Liver (tissue), 9 donors: ENCODE data around the gene THSD4. TPM values are rescaled to one million over a fixed set of nuclear protein-coding genes. Genes with fewer than 3 reads are reported as not detected.

Experiments
- DNase-seq: peaks from one replicate; pipeline ENCODE4 v3.0.0-alpha.2; 2017; ENCODE audit warnings: low spot score
- H3K27ac ChIP-seq, 2 donors: one replicate each; pipeline ENCODE4 v1.7.0; 2013; ENCODE audit warnings: inconsistent platforms in 2 of 2, low read length in 2 of 2, control low read depth in 1 of 2, low read depth in 1 of 2, mild to moderate bottlenecking in 1 of 2
- H3K27me3 ChIP-seq, 4 donors: one replicate each; pipeline versions ENCODE4 v1.6.1 to v1.7.0; 2013; ENCODE audit warnings: low read length in 3 of 4, inconsistent platforms in 1 of 4, mild to moderate bottlenecking in 1 of 4, moderate library complexity in 1 of 4; ENCODE audit not compliant: control insufficient read depth in 4 of 4, insufficient read depth in 4 of 4
- H3K36me3 ChIP-seq, 4 donors: one replicate each; pipeline versions ENCODE4 v1.6.1 to v1.7.0; 2013; ENCODE audit warnings: low read length in 3 of 4, mild to moderate bottlenecking in 3 of 4, low read depth in 1 of 4, moderate library complexity in 1 of 4; ENCODE audit not compliant: control insufficient read depth in 4 of 4, insufficient read depth in 3 of 4
- H3K4me1 ChIP-seq, 4 donors: one replicate each; pipeline versions ENCODE4 v1.6.1 to v1.7.0; 2013; ENCODE audit warnings: low read length in 3 of 4, mild to moderate bottlenecking in 3 of 4, moderate library complexity in 1 of 4; ENCODE audit not compliant: control insufficient read depth in 4 of 4, insufficient read depth in 4 of 4
- H3K4me3 ChIP-seq, 3 donors: one replicate each; pipeline versions ENCODE4 v1.6.1 to v1.7.0; 2013; ENCODE audit warnings: low read length in 3 of 3, control low read depth in 1 of 3, low read depth in 1 of 3, mild to moderate bottlenecking in 1 of 3
- H3K9ac ChIP-seq, 2 donors: one replicate each; pipeline ENCODE4 v1.7.0; 2013; ENCODE audit warnings: low read length in 2 of 2, mild to moderate bottlenecking in 2 of 2, moderate library complexity in 2 of 2, control low read depth in 1 of 2, low read depth in 1 of 2
- H3K9me3 ChIP-seq, 4 donors: one replicate each; pipeline versions ENCODE4 v1.6.1 to v1.7.0; 2013; ENCODE audit warnings: low read length in 3 of 4; ENCODE audit not compliant: control insufficient read depth in 4 of 4
- ATF3 ChIP-seq: IDR thresholded peaks from 2 replicates; pipeline ENCODE4 v1.6.1; 2016; ENCODE audit warnings: antibody characterized with exemption
- CTCF ChIP-seq: fragments of 150-350 bp; IDR thresholded peaks from 2 replicates; pipeline ENCODE4 v1.5.1; 2017; ENCODE audit warnings: improper control_type of control experiment, low read depth, low read length; ENCODE audit not compliant: missing input control
- EGR1 ChIP-seq, 2 donors: IDR thresholded peaks; 2 replicates each; pipeline ENCODE4 v1.6.1; 2016 to 2018; ENCODE audit warnings: antibody characterized with exemption in 2 of 2, low read depth in 2 of 2
- FOXA2 ChIP-seq: IDR thresholded peaks from 2 replicates; pipeline ENCODE4 v1.6.1; 2016; ENCODE audit warnings: antibody characterized with exemption
- GABPA ChIP-seq, 2 donors: IDR thresholded peaks in 1 of 2; conservative IDR thresholded peaks in 1 of 2; 2 replicates each; pipeline ENCODE4 v1.6.1; 2016; ENCODE audit warnings: antibody characterized with exemption in 2 of 2, mild to moderate bottlenecking in 1 of 2, moderate library complexity in 1 of 2
- HNF4A ChIP-seq, 2 donors: conservative IDR thresholded peaks; 2 replicates each; pipeline ENCODE4 v1.6.1; 2016; ENCODE audit warnings: antibody characterized with exemption in 2 of 2, mild to moderate bottlenecking in 2 of 2
- HNF4G ChIP-seq: IDR thresholded peaks from 2 replicates; pipeline ENCODE4 v1.6.1; 2016; ENCODE audit warnings: antibody characterized with exemption
- JUND ChIP-seq, 2 donors: IDR thresholded peaks; 2 replicates each; pipeline ENCODE4 v1.6.1; 2016; ENCODE audit warnings: antibody characterized with exemption in 2 of 2
- MAX ChIP-seq: IDR thresholded peaks from 2 replicates; pipeline ENCODE4 v1.6.1; 2016; ENCODE audit warnings: antibody characterized with exemption
- NR2F2 ChIP-seq: IDR thresholded peaks from 2 replicates; pipeline ENCODE4 v1.6.1; 2016; ENCODE audit warnings: antibody characterized with exemption
- RAD21 ChIP-seq, 2 donors: IDR thresholded peaks; 2 replicates each; pipeline ENCODE4 v1.6.1; 2016; ENCODE audit warnings: antibody characterized with exemption in 2 of 2, mild to moderate bottlenecking in 2 of 2
- REST ChIP-seq: IDR thresholded peaks from 2 replicates; pipeline ENCODE4 v1.6.1; 2016; ENCODE audit warnings: antibody characterized with exemption, mild to moderate bottlenecking
- RXRA ChIP-seq, 2 donors: IDR thresholded peaks; 2 replicates each; pipeline ENCODE4 v1.6.1; 2017 to 2018; ENCODE audit warnings: antibody characterized with exemption in 2 of 2, mild to moderate bottlenecking in 1 of 2
- SP1 ChIP-seq: IDR thresholded peaks from 2 replicates; pipeline ENCODE4 v1.6.1; 2018; ENCODE audit warnings: antibody characterized with exemption, mild to moderate bottlenecking
- TAF1 ChIP-seq: conservative IDR thresholded peaks from 2 replicates; pipeline ENCODE4 v1.6.1; 2016; ENCODE audit warnings: antibody characterized with exemption, mild to moderate bottlenecking
- YY1 ChIP-seq: IDR thresholded peaks from 2 replicates; pipeline ENCODE4 v1.6.1; 2016; ENCODE audit warnings: antibody characterized with exemption, mild to moderate bottlenecking
- ZBTB33 ChIP-seq: IDR thresholded peaks from 2 replicates; pipeline ENCODE4 v1.6.1; 2016; ENCODE audit warnings: antibody characterized with exemption
- WGBS: extraction: QIAGEN DNeasy Blood & Tissue Kit; methylation state at CpG from one replicate; pipeline ENCODE4 v1.1.7; 2013; 5-methylcytosine and 5-hydroxymethylcytosine counted together
- polyA plus RNA-seq, 2 donors: library from polyadenylated mRNA; stranded (reverse) in 1 of 2; unstranded in 1 of 2; fragments of 200-250 nt in 1 of 2; fragments of >200 nt in 1 of 2; fragmentation: Nextera tagmentation in 1 of 2; extraction: Ambion mirVana in 1 of 2; gene quantifications; one replicate each; pipeline versions ENCODE4 v1.2.1 to v1.2.3, GENCODE V29; 2013 to 2015
- total RNA-seq, 2 donors: library from RNA; depleted of rRNA; stranded (reverse); fragments of >200 nt; gene quantifications; one replicate each; pipeline ENCODE4 v1.2.3, GENCODE V29; 2014
- donor health status: healthy.
- donor health status: healthy.
- donor health status: healthy.
- donor health status: healthy.
- donor health status: healthy.

THSD4 gene
- total and polyA plus RNA-seq, 4 donors, result 0.23 to 11.5 (median 1.9) TPM

- H3K9me3 ChIP-seq, result no peaks in the 10 kb centered on the region
- H3K9ac ChIP-seq, result no peak overlapping the region
- H3K36me3 ChIP-seq, result no peaks in the 10 kb centered on the region
- 89% methylated on average over 4 of the region's 4 CpGs for WGBS
- H3K4me3 ChIP-seq, result no peak overlapping the region
- H3K27ac ChIP-seq, result no peak overlapping the region
- TF ChIP-seq NR2F2 (no peak), HNF4A (conservative IDR thresholded peaks at IDR 0.05) (no peak), ZBTB33 (no peak), GABPA (IDR thresholded peaks at IDR 0.05 in 1 of 2, conservative IDR thresholded peaks at IDR 0.05 in 1 of 2) (no peak), REST (no peak), RXRA (IDR thresholded peaks at IDR 0.05) (no peak), FOXA2 (no peak), TAF1 (no peak), HNF4G (no peak), EGR1 (IDR thresholded peaks at IDR 0.05; ENCODE audit: low read depth in 2 of 2) (no peak), MAX (no peak), RAD21 (IDR thresholded peaks at IDR 0.05) (no peak), SP1 (no peak), CTCF (no peak), JUND (IDR thresholded peaks at IDR 0.05) (no peak), YY1 (no peak), ATF3 (no peak)
- DNase-seq, result no peak
- no peaks in the 10 kb centered on the region for H3K4me1 ChIP-seq
- H3K27me3 ChIP-seq, result no peaks in the 10 kb centered on the region
These were observed 189.4 kb downstream of the THSD4 start for GRCh38 chr15:71304681-71305080.

- Histone ChIP-seq H3K4me1 (no peaks in the 10 kb centered on the region), H3K36me3 (no peaks in the 10 kb centered on the region), H3K9ac (no peak overlapping the region), H3K27me3 (no peaks in the 10 kb centered on the region), H3K4me3 (no peak overlapping the region), H3K27ac (no peak overlapping the region), H3K9me3 (no peaks in the 10 kb centered on the region)
- DNase-seq, result no peak
- TF ChIP-seq CTCF, result no peak
- TF ChIP-seq TAF1, result no peak
- TF ChIP-seq SP1, result no peak
- no peak for TF ChIP-seq REST
- no peak for TF ChIP-seq FOXA2
- TF ChIP-seq ATF3, result no peak
- no peak for TF ChIP-seq RAD21 (IDR thresholded peaks at IDR 0.05)
- no peak for TF ChIP-seq JUND (IDR thresholded peaks at IDR 0.05)
These were observed 191.3 kb downstream of the THSD4 start for GRCh38 chr15:71306538-71306937.
